ENCODE measurements around the gene INSC.
A peak's percentile ranks its signal among the peaks of the same experiment; 100 is the strongest.

INSC gene

DNA sequence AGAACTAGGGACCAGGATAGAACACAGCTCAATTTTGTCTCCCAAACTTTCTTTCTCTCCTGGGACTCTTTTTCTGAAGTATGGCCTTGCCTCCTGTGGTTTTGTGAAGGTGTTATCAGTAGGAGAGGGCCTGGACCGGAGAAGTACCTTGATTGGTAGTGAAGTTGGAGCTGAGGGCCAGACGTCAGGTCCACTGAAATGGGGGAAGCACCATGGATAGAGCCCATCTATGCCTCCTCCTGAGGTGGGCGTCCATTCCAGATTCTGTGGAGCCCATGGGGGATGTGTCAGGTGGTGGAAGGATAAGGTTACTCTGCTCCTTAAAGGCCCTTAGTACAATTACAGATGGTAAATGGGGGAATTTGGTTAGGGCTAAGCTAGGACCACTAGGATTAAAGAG is 109.7 kb downstream of the INSC start:
- no peak for DNase-seq

DNA sequence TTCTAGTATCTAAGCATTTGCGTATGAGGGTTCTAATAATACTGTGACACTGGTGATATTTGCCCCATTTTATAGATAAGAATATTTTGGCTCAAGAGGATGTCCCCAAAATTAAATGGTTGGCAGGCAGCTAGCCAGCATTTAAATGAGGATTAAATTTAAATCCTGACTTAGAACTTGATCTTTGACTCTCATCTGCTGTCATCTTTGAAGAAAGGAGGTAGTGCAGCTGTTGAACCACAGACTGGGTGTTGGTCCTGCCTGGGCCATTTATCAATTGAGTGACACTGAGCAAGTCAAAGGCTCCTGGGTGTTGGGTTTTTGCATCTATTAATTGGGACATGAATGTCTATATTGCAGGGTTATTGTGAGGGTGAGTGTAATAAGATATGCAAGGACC is 112.3 kb downstream of the INSC start:
- DNase-seq = no peak

- no peak for DNase-seq
These were observed 113.7 kb downstream of the INSC start for GRCh38 chr11:15228331-15228849.

- DNase-seq = no peak
These were observed 114.3 kb downstream of the INSC start for GRCh38 chr11:15229069-15229468.

- DNase-seq = peak; percentile 30
These were observed 117.8 kb downstream of the INSC start for GRCh38 chr11:15232496-15232895.

- no peak for DNase-seq
These were observed 118.8 kb downstream of the INSC start for GRCh38 chr11:15233371-15234165.

- no peak for DNase-seq
These were observed 120.1 kb downstream of the INSC start for GRCh38 chr11:15234796-15235195.

- no peak for DNase-seq
These were observed 121.8 kb downstream of the INSC start for GRCh38 chr11:15236559-15236958.

DNA sequence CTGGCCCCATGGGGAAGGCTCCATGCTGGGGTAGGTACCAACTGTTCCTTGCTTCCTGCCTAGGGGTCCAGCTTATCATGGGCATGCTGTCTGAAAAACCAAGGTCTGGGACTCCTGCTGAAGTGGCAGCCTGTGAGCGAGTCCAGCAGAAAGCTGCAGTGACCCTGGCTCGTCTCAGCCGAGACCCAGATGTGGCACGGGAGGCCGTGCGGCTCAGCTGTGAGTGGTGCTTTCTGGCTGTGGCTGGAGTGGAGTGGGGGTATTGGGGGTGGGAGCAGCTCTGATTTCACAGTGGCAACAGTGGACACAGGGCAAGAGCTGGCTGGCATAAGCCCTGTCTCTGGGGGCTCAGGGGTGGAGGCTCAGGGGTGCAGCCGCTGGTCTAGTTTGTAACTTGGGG is 124.1 kb downstream of the INSC start:
- DNase-seq = no peak

DNA sequence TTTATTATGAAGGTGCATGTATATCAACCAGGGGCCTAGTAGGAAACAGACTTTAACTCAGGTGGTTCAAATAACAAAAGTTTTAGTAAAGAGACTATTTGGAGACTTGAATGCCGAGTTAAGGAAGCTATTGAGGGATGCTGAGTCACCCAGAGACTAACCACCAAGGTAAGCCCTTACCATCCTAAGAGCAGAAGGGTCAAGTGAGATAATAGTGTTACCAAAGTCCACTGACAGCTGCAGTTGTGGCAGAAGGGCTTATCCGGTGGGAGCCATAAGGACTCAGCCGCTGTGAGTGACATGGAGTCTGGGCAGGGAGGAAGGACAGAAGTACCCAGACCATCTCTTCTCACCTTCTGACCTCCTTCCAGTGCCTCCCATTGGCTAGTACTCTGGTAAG is 134.0 kb downstream of the INSC start:
- no peak for DNase-seq

- DNase-seq = peak; percentile 96
These were observed 143.9 kb downstream of the INSC start for GRCh38 chr11:15258433-15259165.

DNA sequence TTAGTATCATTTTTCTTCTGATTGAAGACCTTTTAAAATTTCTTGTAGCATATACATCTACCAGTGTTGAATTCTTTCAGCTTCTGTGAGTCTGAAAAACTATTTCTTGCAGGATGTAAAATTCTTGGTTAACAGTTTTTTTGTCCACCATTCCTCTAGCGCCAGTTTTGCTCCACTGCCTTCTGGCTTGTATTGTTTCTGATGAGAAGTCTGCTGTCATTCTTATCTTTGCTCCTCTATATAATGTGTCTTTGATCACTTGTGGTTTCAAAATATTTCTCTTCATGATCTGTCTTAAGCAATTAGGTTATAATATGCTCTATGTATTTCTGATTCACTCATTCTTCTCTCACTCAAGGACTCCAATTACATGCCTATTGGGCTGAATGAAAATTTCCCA is 152.3 kb downstream of the INSC start:
- no peak for DNase-seq

DNA sequence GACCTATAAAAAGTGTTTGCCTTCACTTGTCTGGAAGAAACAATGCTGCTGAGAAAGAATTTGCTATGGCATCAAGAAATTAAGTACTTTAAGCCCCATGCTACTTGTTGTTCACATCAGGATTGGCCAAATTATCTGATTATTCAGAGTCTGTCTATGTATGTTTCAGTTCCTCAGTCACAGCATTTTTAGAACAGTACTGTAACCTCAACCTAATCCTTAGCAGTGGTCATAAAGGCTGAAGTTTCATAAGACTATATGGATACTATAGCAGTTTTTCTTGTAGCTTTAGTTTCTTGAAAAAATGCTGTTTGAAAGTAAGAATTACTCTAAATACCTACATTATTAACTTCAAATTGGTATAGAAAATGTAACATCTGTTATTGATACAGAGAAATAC is 153.9 kb downstream of the INSC start:
- no peak for DNase-seq

- DNase-seq = no peak
These were observed 160.4 kb downstream of the INSC start for GRCh38 chr11:15275141-15275540.

- DNase-seq = no peak
These were observed 161.9 kb downstream of the INSC start for GRCh38 chr11:15276621-15277020.

- peak; percentile 11 for DNase-seq
These were observed 163.4 kb downstream of the INSC start for GRCh38 chr11:15278128-15278527.

- DNase-seq = no peak
These were observed 165.7 kb downstream of the INSC start for GRCh38 chr11:15280393-15280792.

DNA sequence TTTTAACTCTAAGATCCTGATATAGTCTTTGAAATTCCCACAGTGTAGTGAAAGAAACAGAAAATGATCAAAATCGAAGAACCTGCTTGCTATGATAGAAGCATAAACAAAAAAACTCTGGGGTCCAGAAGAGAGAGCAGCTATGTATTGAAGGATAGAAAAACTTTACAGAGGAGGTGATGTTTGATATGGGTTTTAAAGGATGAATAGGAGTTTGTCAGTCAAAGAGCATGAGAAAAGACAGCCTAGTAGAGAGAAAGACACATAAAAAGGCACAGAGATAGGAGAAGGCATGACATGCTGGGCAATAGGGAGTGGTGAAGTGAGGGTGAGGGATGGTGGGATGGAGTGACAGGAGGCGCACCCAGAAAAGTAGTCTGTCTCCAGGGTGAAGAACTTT is 168.0 kb downstream of the INSC start:
- DNase-seq = no peak

DNA sequence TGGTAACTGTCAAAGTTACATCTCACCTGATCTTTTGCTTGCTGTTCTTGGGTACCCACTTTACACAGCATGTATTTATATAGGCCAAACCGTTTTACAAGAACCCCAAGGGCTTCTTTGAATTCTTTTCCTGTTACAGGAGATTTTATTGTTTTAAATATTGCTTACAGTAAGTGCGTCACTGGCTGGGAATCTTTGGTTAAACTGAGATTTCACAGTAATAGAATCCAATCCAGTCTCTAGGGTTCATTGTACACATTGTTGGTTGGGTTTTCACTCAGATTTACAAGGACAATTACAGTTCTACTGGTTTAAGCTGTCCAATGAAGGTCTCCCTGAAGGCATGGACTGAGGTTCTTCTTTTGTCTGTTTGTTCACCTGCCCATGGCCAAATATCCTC is 171.7 kb downstream of the INSC start:
- no peak for DNase-seq

- no peak for DNase-seq
These were observed 174.1 kb downstream of the INSC start for GRCh38 chr11:15288863-15289262.

GRCh38 chr11:15289723-15290122 is 175.0 kb downstream of the INSC start:
- no peak for DNase-seq

GRCh38 chr11:15291885-15292284 is 177.2 kb downstream of the INSC start:
- DNase-seq = no peak

- DNase-seq = no peak
These were observed 179.4 kb downstream of the INSC start for GRCh38 chr11:15293975-15294620.

DNA sequence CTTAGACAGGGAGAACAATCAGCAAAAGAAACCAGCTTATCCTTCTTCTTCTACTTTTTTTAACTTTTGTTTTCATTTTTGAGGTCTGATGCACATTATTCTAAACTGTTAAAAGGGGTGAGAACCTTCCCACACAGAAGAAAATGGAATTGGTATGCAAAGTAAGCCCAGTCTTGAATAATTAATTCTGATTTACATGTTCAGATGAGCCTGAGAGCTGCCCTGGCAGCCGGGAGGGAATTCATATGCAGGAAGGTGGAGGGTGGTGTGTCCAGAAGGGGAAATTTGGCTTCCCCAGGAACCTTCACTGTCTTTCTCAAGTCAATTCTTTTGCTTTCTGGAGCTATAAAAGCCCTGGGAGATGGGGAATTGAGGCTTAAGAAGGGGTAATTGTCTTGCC is 181.0 kb downstream of the INSC start:
- DNase-seq = no peak
